CD14-positive monocyte (primary cell): ENCODE measurements around the gene CYB561D1. TPM values are rescaled to one million over a fixed set of nuclear protein-coding genes. Genes with fewer than 3 reads are reported as not detected.

ENCODE experiments used
- DNase-seq, 3 donors: peaks; one replicate each; pipeline ENCODE4 v3.0.0-alpha.2; 2011 to 2022
- H2AFZ ChIP-seq: 2 replicates; pipeline ENCODE4 v1.6.0; 2012; ENCODE audit warnings: mild to moderate bottlenecking, low read depth, low read length, inconsistent platforms; ENCODE audit not compliant: insufficient read depth, poor library complexity, severe bottlenecking
- H3K27ac ChIP-seq, 2 donors: 1 replicate in 1 of 2; 2 replicates in 1 of 2; pipeline ENCODE4 v1.5.1; 2012 to 2013; ENCODE audit warnings: low read length in 2 of 2, control low read depth in 1 of 2, inconsistent platforms in 1 of 2, low read depth in 1 of 2, mild to moderate bottlenecking in 1 of 2
- H3K27me3 ChIP-seq, 2 donors: one replicate each; pipeline versions ENCODE4 v1.6.0 to v1.6.1; 2011 to 2013; ENCODE audit warnings: low read length in 2 of 2; ENCODE audit not compliant: control insufficient read depth in 2 of 2, insufficient read depth in 2 of 2
- H3K36me3 ChIP-seq, 2 donors: replicated peaks in 1 of 2; 1 replicate in 1 of 2; 2 replicates in 1 of 2; pipeline versions ENCODE4 v1.5.1 to v1.6.1; 2012 to 2013; ENCODE audit warnings: low read length in 2 of 2, control low read depth in 1 of 2, inconsistent platforms in 1 of 2, mild to moderate bottlenecking in 1 of 2; ENCODE audit not compliant: insufficient read depth in 2 of 2, control insufficient read depth in 1 of 2
- H3K4me1 ChIP-seq, 2 donors: 1 replicate in 1 of 2; 2 replicates in 1 of 2; pipeline versions ENCODE4 v1.5.1 to v1.6.1; 2012 to 2013; ENCODE audit warnings: low read length in 2 of 2, control low read depth in 1 of 2, inconsistent platforms in 1 of 2, mild to moderate bottlenecking in 1 of 2, moderate library complexity in 1 of 2; ENCODE audit not compliant: insufficient read depth in 2 of 2, control insufficient read depth in 1 of 2
- H3K4me2 ChIP-seq: replicated peaks from 2 replicates; pipeline ENCODE3; 2012; ENCODE audit warnings: low read length, moderate library complexity, mild to moderate bottlenecking; ENCODE audit not compliant: poor library complexity, severe bottlenecking; ENCODE audit errors: extremely low read depth
- H3K4me3 ChIP-seq, 3 experiments: fragments of 200-600 bp in 1 of 3; sonication (generic) in 1 of 3; replicated peaks in 1 of 3; 1 replicate in 2 of 3; 2 replicates in 1 of 3; pipeline ENCODE4 v1.5.1; 2011 to 2013; ENCODE audit warnings: low read length in 3 of 3, mild to moderate bottlenecking in 3 of 3, control low read depth in 2 of 3, low read depth in 2 of 3, inconsistent platforms in 1 of 3, moderate library complexity in 1 of 3
- H3K79me2 ChIP-seq: 2 replicates; pipeline ENCODE4 v1.6.0; 2012; ENCODE audit warnings: mild to moderate bottlenecking, control low read depth, inconsistent platforms, low read length, moderate library complexity; ENCODE audit not compliant: insufficient read depth
- H3K9ac ChIP-seq: 2 replicates; pipeline ENCODE4 v1.6.0; 2017; ENCODE audit warnings: low read length, mild to moderate bottlenecking; ENCODE audit not compliant: insufficient read depth, poor library complexity, severe bottlenecking
- H3K9me3 ChIP-seq, 2 donors: replicated peaks in 1 of 2; 1 replicate in 1 of 2; 2 replicates in 1 of 2; pipeline versions ENCODE4 v1.5.1 to v1.6.1; 2012 to 2013; ENCODE audit warnings: low read length in 2 of 2, control low read depth in 1 of 2; ENCODE audit not compliant: control insufficient read depth in 1 of 2, insufficient read depth in 1 of 2
- H4K20me1 ChIP-seq: 2 replicates; pipeline ENCODE4 v1.6.0; 2012; ENCODE audit warnings: mild to moderate bottlenecking, low read length, control low read depth, moderate library complexity; ENCODE audit not compliant: insufficient read depth
- H3K27ac Mint-ChIP-seq, 7 donors: one replicate each; pipeline ENCODE4 v1.8.0; 2020; ENCODE audit warnings: mild to moderate bottlenecking in 7 of 7, mixed read lengths in 7 of 7, moderate library complexity in 6 of 7, inconsistent platforms in 2 of 7
- H3K27me3 Mint-ChIP-seq, 3 donors: one replicate each; pipeline ENCODE4 v1.8.0; 2021 to 2022; ENCODE audit warnings: low read depth in 3 of 3, mild to moderate bottlenecking in 3 of 3, mixed read lengths in 3 of 3, moderate library complexity in 3 of 3, inconsistent platforms in 1 of 3
- H3K36me3 Mint-ChIP-seq, 2 donors: one replicate each; pipeline ENCODE4 v1.8.0; 2020; ENCODE audit warnings: mixed read lengths in 2 of 2, inconsistent platforms in 1 of 2, mild to moderate bottlenecking in 1 of 2
- H3K4me1 Mint-ChIP-seq: one replicate; pipeline ENCODE4 v1.8.0; 2020; ENCODE audit warnings: mild to moderate bottlenecking, mixed read lengths
- H3K4me3 Mint-ChIP-seq, 2 donors: one replicate each; pipeline ENCODE4 v1.8.0; 2020; ENCODE audit warnings: mild to moderate bottlenecking in 2 of 2, mixed read lengths in 2 of 2, moderate library complexity in 1 of 2
- H3K9me3 Mint-ChIP-seq, 7 donors: one replicate each; pipeline ENCODE4 v1.8.0; 2020 to 2022; ENCODE audit warnings: mixed read lengths in 7 of 7, mild to moderate bottlenecking in 6 of 7, moderate library complexity in 6 of 7, inconsistent platforms in 2 of 7
- CTCF ChIP-seq: fragments of 200-600 bp; IDR thresholded peaks from one replicate; pipeline ENCODE4 v1.8.0; 2022; ENCODE audit warnings: antibody characterized with exemption, mild to moderate bottlenecking
- WGBS: methylation state at CpG from one replicate; pipeline ENCODE4 v1.1.5; 2013; ENCODE audit warnings: missing lambda C conversion rate; ENCODE audit not compliant: insufficient coverage; 5-methylcytosine and 5-hydroxymethylcytosine counted together
- intact Hi-C, 2 donors: fragments of 100-400 bp; cut with micrococcal nuclease; formaldehyde crosslinking; loops; one replicate each; pipeline versions ENCODE4 v1.15.0 to v1.15.1; 2023
- polyA plus RNA-seq, 3 donors: library from polyadenylated mRNA; depleted of rRNA in 1 of 3; unstranded in 2 of 3; stranded (reverse) in 1 of 3; fragments of 300-500 nt in 2 of 3; fragments of >200 nt in 1 of 3; fragmentation: Illumina TruSeq in 2 of 3; gene quantifications; 1 replicate in 2 of 3; 2 replicates in 1 of 3; pipeline ENCODE4 v1.2.3, GENCODE V29; 2012 to 2021

CYB561D1 gene
- polyA plus RNA-seq, 3 donors = 1.4 to 13.2 (median 4.2) TPM

GRCh38 chr1:109516872-109517271, 23.0 kb downstream of the CYB561D1 start:
- Histone ChIP-seq H3K9ac (no peak overlapping the region), H3K4me3 (no peak overlapping the region), H3K4me2 (no peak overlapping the region), H3K79me2 (no peaks in the 10 kb centered on the region), H4K20me1 (no peaks in the 10 kb centered on the region), H3K27me3 (no peaks in the 10 kb centered on the region), H3K36me3 (no peaks in the 10 kb centered on the region), H3K4me1 (no peaks in the 10 kb centered on the region), H2AFZ (no peak overlapping the region), H3K27ac (no peak overlapping the region), H3K9me3 (no peaks in the 10 kb centered on the region)
- Mint-ChIP-seq H3K9me3 (peaks cover 0 to 3% (median 0%) of the 10 kb centered on the region in 7 donors), H3K27me3 (peaks cover 1 to 5% (median 3%) of the 10 kb centered on the region in 3 donors), H3K36me3 (no peaks in the 10 kb centered on the region), H3K4me1 (peaks cover 2% of the 10 kb centered on the region), H3K4me3 (no peak overlapping the region), H3K27ac (no peak overlapping the region)
- 51% methylated on average over 2 of the region's 5 CpGs for WGBS
- intact Hi-C loops = no loop called here
- no peak for TF ChIP-seq CTCF
- no peak for DNase-seq

GRCh38 chr1:109517337-109517736, 23.4 kb downstream of the CYB561D1 start:
- H3K9me3 ChIP-seq = no peaks in the 10 kb centered on the region
- Mint-ChIP-seq H3K27ac (no peak overlapping the region), H3K27me3 (peaks cover 3 to 5% (median 5%) of the 10 kb centered on the region in 3 donors), H3K36me3 (no peaks in the 10 kb centered on the region), H3K9me3 (peaks cover 0 to 3% (median 0%) of the 10 kb centered on the region in 7 donors), H3K4me3 (no peak overlapping the region), H3K4me1 (peaks cover 2% of the 10 kb centered on the region)
- no peak overlapping the region for H2AFZ ChIP-seq
- H4K20me1 ChIP-seq = no peaks in the 10 kb centered on the region
- no peaks in the 10 kb centered on the region for H3K4me1 ChIP-seq
- no peak overlapping the region for H3K9ac ChIP-seq
- H3K27me3 ChIP-seq = no peaks in the 10 kb centered on the region
- H3K79me2 ChIP-seq = no peaks in the 10 kb centered on the region
- intact Hi-C loops = no loop called here
- no peaks in the 10 kb centered on the region for H3K36me3 ChIP-seq
- 75% methylated on average over 2 of the region's 5 CpGs for WGBS
- DNase-seq = no peak
- H3K4me2 ChIP-seq = no peak overlapping the region
- no peak for TF ChIP-seq CTCF
- H3K27ac ChIP-seq = no peak overlapping the region
- no peak overlapping the region for H3K4me3 ChIP-seq
